GM12801 (cell line): Measurements from ENCODE around the gene CFTR.

Source experiments
- CTCF ChIP-seq: IDR thresholded peaks from one replicate; pipeline ENCODE4 v1.5.1; 2011; ENCODE audit warnings: control low read depth; ENCODE audit not compliant: insufficient read length; ENCODE audit errors: extremely low read depth

Gene CFTR

DNA sequence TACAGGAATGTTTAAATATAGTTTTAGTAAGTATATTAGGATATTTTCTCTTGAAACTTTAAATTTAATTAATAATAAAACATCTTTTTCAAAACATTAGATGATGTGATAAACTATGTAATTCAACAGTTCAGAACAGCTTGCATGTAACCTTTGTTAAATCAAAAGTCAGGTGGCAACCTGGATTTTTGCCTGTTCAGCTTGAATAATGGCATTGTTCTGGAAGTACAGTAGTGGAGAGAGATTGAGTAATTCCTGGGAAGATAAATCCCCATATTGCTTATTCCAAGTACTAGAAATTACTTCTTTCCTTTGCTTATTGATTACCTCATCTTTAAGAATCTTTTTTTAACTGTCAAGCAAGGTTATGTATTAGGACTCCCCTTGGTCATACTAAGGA lies 20.1 kb upstream of the CFTR start:
- TF ChIP-seq CTCF = no peak

DNA sequence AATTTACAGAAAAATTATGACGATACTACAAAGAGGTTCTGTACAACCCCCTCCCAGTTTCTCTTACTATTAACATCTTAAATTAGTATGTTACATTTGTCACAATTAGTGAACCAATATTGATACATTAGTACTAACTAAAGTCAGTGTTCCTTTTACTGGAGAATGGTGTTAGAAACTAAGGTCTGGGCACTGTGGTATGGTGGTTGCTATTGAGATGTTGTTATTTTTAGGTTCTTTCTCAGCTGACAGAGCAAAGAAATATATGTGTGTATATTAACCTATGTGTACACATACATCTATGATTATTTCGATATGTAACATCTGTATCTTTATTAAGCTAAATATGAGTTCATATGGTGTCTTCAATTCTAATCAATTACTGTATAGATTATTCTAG lies 11.7 kb upstream of the CFTR start:
- TF ChIP-seq CTCF = no peak

GRCh38 chr7:117470777-117471176 lies 9.0 kb upstream of the CFTR start:
- TF ChIP-seq CTCF = no peak

GRCh38 chr7:117472335-117472734 lies 7.5 kb upstream of the CFTR start:
- TF ChIP-seq CTCF = no peak

DNA sequence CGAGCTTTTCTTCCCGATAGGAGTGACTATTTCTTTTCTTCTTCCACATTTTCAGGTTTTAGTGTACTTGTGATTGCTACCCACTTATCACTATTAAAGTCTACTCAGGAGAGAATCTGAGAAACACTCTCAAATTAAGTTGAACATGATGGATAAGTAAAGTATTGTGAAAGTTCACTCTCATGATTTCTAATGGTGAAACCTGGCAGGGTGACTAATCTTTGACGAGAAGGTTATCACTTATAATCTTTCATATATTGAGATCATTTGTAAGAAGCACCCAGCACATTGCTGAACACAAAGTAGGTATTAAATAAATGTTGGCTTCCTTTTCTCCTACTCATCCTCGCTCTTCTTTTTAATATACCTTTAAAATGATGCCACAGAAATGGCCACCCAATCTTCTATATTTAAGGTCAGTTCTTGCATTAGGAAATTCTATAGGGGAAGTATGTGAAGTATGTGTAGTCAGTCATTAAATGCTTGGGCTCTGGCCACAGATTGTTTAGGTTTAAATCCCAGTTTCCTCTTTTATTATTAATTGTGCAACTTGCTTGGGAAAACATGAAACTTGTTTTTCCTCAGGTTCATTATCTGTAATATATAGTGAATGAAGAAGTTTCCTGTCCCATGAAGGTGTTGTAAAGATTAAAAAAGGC lies 3.1 kb upstream of the CFTR start:
- no peak for TF ChIP-seq CTCF

- no peak for TF ChIP-seq CTCF
These were observed 995 bp upstream of the CFTR start for GRCh38 chr7:117478836-117479224.

GRCh38 chr7:117480055-117480362 lies 184 bp downstream of the CFTR start:
- TF ChIP-seq CTCF = no peak

DNA sequence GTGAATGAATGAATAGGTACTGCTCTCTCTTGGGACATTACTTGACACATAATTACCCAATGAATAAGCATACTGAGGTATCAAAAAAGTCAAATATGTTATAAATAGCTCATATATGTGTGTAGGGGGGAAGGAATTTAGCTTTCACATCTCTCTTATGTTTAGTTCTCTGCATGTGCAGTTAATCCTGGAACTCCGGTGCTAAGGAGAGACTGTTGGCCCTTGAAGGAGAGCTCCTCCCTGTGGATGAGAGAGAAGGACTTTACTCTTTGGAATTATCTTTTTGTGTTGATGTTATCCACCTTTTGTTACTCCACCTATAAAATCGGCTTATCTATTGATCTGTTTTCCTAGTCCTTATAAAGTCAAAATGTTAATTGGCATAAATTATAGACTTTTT lies 1.2 kb downstream of the CFTR start:
- no peak for TF ChIP-seq CTCF
